ENCODE results near the gene DDAH2.
A peak's percentile ranks its signal among the peaks of the same experiment; 100 is the strongest.
"Not testable (repeated sequence)": the region's sequence is repeated elsewhere in the genome, so short reads cannot be mapped to it uniquely, and the experiment has no call there.

Gene DDAH2

DNA sequence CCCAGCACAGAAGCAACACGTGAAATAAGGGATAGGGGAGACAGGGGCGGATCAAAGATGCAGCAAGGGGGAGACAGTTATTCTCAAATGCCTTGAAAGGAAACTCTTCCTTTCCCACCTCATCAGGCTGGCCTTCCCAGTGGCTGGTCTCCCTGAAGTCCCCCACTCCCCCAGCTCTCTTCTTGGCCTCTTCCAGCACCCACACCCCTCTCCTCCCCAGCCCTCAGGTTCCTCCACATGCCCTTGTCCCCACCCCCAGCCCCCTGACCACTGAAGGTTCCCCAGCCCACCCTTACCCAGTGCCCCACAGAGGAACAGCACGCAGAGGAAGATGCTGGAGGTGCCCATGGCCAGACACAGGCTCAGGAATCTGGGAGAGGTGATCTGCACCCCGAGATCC is 15.6 kb downstream of the DDAH2 start:
- DNase-seq (ENCODE audit: low read depth): no peak

GRCh38 chr6:31712296-31712695 is 16.8 kb downstream of the DDAH2 start:
- DNase-seq (ENCODE audit: low read depth): no peak

DNA sequence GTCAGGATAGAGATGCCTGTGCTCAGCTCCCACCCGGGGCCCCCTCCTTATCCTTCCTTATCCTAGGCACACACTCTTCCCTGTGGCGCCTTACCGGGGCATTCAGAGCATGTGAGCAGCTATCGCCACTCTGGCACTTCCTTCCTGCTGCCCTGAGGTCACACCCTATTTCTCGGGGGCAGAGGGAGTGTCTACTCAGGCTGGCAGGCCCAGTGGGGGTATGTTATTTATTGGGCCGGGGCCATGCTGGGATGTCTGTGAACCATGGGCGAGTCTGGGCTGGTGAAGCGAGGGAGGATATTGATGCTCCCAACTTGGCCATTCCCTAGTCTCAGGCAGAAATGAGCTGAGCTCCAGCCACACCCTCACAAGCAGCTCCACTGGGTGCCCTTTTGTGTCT is 17.9 kb downstream of the DDAH2 start:
- no peak for DNase-seq (ENCODE audit: low read depth)

- no peak for DNase-seq (ENCODE audit: low read depth)
Observed at GRCh38 chr6:31710523-31711219, 18.4 kb downstream of the DDAH2 start.

GRCh38 chr6:31709157-31709556 is 19.9 kb downstream of the DDAH2 start:
- DNase-seq (ENCODE audit: low read depth): not testable (repeated sequence)

- DNase-seq (ENCODE audit: low read depth): no peak
Observed at GRCh38 chr6:31708224-31708623, 20.9 kb downstream of the DDAH2 start.

GRCh38 chr6:31707701-31708100 is 21.4 kb downstream of the DDAH2 start:
- no peak for DNase-seq (ENCODE audit: low read depth)

- no peak for DNase-seq (ENCODE audit: low read depth)
Observed at GRCh38 chr6:31706599-31706998, 22.5 kb downstream of the DDAH2 start, which contains the start of gene LY6G6F. TSS of gene LY6G6F (plus strand) at chr6:31706866. CDS start at chr6:31706907, 41 bp downstream.

DNA sequence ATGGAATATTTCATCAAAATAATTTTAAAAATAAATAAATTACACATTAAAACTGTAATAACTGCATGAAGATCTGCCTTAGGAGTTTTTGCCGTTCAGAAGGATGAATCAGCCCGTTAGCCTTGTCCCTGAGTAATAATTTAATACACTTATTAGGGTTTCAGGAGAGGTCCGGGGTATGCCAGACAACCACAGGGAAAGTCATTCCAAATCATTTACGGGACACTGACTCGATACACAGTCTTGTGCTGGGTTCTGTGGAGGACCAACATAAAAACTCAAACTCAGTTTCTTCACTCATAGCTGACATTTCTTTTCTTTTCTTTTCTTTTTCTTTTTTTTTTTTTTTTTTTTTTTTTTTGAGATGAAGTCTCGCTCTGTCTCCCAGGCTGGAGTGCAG is 23.2 kb downstream of the DDAH2 start:
- no peak for DNase-seq (ENCODE audit: low read depth)

GRCh38 chr6:31702819-31703716 is 26.0 kb downstream of the DDAH2 start, which contains the start of gene ABHD16A:
TSS of gene ABHD16A (minus strand) at chr6:31703324. CDS start at chr6:31703281, 43 bp downstream.
- DNase-seq (ENCODE audit: low read depth): peak; percentile 96

DNA sequence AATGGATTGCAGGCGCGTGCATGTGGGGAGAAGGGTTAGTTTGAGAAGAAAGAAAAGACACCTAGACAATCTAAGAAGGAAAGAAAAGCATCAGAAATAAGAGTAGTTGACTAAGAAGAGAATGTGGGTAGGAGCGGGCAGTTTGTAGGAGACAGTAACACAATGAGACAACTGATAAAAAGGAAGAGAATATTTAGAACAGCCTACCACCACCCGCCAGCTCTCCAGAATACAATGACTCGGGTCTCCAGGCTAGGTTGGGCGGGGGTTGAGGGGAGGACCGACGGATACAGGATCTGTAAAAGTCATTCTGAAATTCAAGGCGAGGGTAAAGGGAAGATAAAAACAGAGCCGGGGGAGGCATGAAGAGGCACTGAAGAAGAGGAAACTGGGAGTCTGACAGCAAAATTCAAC is 26.7 kb downstream of the DDAH2 start:
- DNase-seq (ENCODE audit: low read depth): no peak

DNA sequence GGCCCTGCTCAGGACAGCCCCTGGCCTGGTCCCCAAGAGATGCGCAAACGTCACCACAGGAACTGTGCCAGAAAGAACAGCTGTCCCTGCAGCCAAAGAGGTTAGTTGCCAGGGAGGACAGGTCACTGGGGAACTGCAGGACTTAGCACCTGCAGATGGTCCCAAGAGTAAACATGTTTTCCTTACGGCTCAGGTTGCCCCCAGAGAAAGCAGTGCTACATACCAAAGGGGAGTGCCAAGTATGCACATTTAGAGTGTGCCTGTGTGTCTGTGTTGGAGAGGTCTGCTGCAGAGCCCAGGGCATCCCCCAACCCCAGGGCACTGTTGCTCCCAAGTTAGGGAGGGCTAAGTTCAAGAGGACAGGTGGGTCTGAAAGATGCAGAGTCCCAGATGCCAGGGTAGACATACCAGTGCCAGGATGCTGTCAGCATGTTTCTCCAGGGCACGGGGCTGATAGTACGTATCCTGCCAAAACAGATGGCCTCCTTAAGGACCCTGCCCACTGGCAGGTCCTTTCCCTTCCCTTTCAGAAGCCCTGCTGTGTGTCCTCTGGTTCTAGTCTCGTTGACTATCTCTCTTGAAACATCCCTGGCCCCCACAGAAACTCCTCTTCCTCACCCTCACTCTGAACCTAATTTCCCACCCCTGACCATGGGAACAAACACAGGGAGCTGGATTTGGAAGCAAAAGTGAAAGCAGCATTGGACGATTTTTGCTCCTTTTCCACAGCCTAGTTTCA is 27.3 kb downstream of the DDAH2 start:
- DNase-seq (ENCODE audit: low read depth): no peak

DNA sequence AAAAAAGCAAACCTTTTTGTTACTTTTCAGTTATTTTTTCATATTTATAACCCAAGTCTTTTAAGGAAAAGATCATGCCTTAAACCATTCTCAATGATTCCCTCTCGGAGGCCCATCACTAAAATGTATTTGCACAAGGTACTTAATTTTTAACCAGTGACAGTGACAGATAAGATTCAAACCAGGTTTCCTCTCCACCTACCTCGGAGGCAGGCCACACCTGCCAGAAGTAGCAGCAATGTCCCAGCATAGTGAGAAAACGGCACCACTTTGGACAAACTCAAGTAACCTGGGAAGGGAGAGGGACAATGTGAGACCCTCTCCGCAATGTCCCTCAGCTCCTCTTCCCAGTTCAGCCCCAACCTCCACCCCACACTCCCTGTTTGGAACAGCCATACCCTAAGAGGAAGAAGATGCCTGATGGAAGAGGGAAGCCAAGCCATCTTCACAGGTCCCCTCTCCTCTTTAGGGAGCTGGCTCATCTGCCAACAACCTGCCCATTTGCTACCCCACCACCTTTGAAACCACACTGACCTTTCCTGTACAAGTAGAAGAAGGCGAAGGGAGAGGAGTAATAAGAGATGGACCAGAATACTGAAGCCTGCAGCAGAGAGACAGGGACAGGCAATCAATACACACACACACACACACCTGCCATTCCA is 28.2 kb downstream of the DDAH2 start:
- no peak for DNase-seq (ENCODE audit: low read depth)

GRCh38 chr6:31697555-31697954 is 31.5 kb downstream of the DDAH2 start:
- DNase-seq (ENCODE audit: low read depth): no peak

GRCh38 chr6:31693535-31693934 is 35.6 kb downstream of the DDAH2 start:
- DNase-seq (ENCODE audit: low read depth): no peak

DNA sequence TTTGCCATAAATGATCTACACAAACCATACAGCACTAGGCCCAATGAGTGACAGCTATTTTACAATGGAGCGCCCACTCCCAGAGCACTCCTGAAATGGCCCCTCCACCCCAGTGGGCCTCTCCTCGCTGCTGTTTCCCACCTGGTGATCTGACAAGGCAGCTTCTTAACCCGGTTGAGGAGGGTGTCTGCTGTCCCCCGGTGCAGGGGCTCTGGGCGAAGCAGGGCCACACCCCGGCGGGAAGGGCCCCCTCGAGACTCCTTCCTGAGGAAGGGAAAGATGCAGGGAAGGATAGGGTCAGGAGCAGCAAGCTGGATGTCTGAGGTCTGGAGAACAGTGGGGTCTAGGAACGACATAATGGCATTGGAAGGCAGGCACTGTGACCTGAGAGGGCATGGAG is 36.2 kb downstream of the DDAH2 start:
- no peak for DNase-seq (ENCODE audit: low read depth)

DNA sequence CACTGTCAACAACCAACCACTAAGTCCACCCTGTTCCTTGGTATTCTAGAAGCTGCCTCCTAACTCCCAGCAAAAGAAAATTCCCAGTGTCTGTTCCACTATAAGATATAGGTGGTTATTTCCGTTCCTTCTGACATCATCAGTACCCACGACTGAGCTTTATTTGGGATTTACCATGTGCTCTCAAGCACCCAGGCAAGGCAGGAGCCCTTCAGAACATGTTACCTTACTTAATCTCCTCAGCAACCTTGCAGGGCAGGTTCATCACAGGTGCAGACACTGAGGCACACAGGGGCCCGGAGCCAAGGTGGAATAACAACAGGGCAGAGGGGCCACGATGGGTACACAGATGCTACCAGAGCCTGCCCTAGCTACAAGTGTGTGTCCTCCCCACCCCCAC is 36.7 kb downstream of the DDAH2 start:
- no peak for DNase-seq (ENCODE audit: low read depth)

DNA sequence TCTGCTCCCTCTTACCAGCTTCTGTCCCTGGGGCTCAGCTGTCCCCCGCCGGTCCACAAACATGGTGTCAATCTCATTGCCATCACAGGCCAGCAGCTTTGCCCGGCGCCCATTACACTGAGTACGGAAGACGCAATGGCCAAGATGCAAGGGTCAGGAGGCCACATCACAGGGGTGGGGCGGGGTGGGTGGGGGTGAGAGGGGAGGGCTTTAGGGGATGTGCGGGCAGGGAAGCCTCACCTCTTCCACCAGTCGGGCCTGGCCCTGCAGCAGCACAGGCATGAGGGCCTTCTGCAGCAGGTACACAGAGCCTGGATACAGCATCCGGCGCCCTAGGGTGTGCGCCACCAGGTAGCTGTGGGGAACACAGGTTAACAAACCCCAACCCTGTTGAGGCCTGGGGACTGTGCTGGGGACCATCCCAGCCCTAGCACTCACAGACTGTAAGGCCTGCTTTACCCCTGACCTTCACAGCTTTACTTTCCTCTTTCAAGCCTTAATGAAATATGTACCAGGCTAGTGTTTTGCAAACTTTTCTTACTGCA is 37.5 kb downstream of the DDAH2 start:
- no peak for DNase-seq (ENCODE audit: low read depth)

GRCh38 chr6:31691078-31691463 is 38.0 kb downstream of the DDAH2 start:
- DNase-seq (ENCODE audit: low read depth): no peak

DNA sequence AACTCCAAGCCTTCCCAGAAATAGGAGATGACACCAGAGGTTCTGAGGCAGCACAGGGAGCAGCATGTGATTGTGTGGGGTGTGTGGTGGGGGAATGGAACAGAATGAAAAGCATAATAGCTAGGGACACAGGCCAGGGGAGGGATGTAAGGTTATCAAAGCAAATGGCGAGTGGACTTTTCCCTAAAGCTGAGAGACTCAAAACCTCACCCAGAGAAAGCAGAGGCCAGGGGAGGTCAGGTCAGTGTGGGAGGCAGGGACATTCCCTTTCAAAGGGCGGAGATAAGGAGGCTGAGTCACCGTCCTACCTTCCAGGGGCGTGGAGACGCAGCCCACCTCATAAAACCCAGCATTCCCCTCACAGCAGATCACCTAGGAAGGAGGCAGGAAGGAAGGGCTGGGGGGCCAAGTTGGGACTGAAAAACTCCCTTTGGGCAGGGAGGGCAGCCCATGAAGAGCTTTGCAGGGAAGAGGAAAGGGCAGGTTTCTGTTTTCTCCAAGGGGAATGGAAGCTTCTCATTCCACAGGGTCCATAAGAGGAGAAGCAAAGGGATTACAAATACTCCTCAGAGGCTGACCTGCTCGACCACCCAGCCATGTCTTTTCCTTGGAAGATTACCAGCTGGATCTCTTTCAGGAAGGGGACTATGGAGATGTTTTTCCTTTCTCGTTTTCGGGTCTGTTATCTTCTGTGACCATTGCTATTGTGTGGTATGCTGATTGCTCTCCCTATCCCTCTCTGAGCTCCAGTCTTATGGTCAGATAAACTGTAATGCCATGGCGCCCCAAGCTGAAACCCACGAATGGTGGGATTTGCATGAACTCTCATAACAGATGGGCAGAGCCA is 38.6 kb downstream of the DDAH2 start:
- no peak for DNase-seq (ENCODE audit: low read depth)

Measured in activated T-cell treated with anti-CD3 and anti-CD28 coated beads for 1 hour (primary cell).